Measurements from ENCODE around the gene NRDE2. TPM values are rescaled to one million over a fixed set of nuclear protein-coding genes. Genes with fewer than 3 reads are reported as not detected.

The NRDE2 gene
- total and polyA plus RNA-seq, 2 of the 4 experiments (the other 2 are of a cell fraction) = 4.5 to 9.3 TPM

DNA sequence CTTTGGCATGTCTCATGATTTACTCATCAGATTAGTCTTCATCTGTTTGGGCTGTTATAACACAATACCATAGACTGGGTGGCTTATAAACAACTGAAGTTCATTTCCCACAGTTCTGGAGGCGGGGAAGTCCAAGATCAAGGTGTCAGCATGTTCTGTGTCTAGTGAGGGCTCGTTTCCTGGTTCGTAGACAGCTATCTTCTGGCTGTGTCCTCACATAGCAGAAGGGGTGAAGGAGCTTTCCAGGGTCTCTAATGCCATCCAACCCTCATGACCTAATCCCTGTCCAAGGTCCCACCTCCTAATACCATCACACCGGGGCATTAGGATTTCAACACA is 30.8 kb upstream of the NRDE2 start:
- no peak for TF ChIP-seq SMC3 (IDR thresholded peaks at IDR 0.05; ENCODE audit: low read depth, low read length)
- TF ChIP-seq MAZ (IDR thresholded peaks at IDR 0.05; ENCODE audit: borderline replicate concordance, low read depth, low read length) = no peak
- TF ChIP-seq FOS (IDR thresholded peaks at IDR 0.05; ENCODE audit: low read depth, low read length) = no peak
- TF ChIP-seq RCOR1 (IDR thresholded peaks at IDR 0.05; ENCODE audit: insufficient replicate concordance, low read length) = no peak
- TF ChIP-seq MXI1 (IDR thresholded peaks at IDR 0.05; ENCODE audit: borderline replicate concordance, low read depth, low read length) = no peak
- TF ChIP-seq, protein P1, sequence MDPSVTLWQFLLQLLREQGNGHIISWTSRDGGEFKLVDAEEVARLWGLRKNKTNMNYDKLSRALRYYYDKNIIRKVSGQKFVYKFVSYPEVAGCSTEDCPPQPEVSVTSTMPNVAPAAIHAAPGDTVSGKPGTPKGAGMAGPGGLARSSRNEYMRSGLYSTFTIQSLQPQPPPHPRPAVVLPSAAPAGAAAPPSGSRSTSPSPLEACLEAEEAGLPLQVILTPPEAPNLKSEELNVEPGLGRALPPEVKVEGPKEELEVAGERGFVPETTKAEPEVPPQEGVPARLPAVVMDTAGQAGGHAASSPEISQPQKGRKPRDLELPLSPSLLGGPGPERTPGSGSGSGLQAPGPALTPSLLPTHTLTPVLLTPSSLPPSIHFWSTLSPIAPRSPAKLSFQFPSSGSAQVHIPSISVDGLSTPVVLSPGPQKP (IDR thresholded peaks at IDR 0.05; ENCODE audit: borderline replicate concordance, low read depth, low read length) = no peak
- TF ChIP-seq POLR2A (IDR thresholded peaks at IDR 0.05; ENCODE audit: low read depth, low read length) = no peak
- TF ChIP-seq NFE2L2 (IDR thresholded peaks at IDR 0.05; ENCODE audit: low read depth, low read length) = no peak
- TF ChIP-seq, protein P2, sequence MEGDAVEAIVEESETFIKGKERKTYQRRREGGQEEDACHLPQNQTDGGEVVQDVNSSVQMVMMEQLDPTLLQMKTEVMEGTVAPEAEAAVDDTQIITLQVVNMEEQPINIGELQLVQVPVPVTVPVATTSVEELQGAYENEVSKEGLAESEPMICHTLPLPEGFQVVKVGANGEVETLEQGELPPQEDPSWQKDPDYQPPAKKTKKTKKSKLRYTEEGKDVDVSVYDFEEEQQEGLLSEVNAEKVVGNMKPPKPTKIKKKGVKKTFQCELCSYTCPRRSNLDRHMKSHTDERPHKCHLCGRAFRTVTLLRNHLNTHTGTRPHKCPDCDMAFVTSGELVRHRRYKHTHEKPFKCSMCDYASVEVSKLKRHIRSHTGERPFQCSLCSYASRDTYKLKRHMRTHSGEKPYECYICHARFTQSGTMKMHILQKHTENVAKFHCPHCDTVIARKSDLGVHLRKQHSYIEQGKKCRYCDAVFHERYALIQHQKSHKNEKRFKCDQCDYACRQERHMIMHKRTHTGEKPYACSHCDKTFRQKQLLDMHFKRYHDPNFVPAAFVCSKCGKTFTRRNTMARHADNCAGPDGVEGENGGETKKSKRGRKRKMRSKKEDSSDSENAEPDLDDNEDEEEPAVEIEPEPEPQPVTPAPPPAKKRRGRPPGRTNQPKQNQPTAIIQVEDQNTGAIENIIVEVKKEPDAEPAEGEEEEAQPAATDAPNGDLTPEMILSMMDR (conservative IDR thresholded peaks at IDR 0.05; ENCODE audit: low read depth, low read length) = no peak
- TF ChIP-seq RFX5 (IDR thresholded peaks at IDR 0.05; ENCODE audit: low read depth, low read length) = no peak
- TF ChIP-seq CEBPB (IDR thresholded peaks at IDR 0.05; ENCODE audit: low read depth, low read length) = no peak
- no peak for TF ChIP-seq MAFK (IDR thresholded peaks at IDR 0.05; ENCODE audit: low read depth, low read length)
- TF ChIP-seq, protein P3, sequence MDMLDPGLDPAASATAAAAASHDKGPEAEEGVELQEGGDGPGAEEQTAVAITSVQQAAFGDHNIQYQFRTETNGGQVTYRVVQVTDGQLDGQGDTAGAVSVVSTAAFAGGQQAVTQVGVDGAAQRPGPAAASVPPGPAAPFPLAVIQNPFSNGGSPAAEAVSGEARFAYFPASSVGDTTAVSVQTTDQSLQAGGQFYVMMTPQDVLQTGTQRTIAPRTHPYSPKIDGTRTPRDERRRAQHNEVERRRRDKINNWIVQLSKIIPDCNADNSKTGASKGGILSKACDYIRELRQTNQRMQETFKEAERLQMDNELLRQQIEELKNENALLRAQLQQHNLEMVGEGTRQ (IDR thresholded peaks at IDR 0.05; ENCODE audit: low read depth, low read length) = no peak
- TF ChIP-seq CHD1 (IDR thresholded peaks at IDR 0.05; ENCODE audit: low read depth, low read length) = no peak
- Histone ChIP-seq H4K8ac (ENCODE audit: low read depth in 2 of 2, low read length in 2 of 2) (no peak overlapping the region), H3K27me3 (ENCODE audit: control insufficient read depth, insufficient read depth, low read length) (peaks cover 12% of the 10 kb centered on the region; the same call in 1 of the 2 replicates), H2BK20ac (ENCODE audit: low read depth, low read length) (no peak overlapping the region), H3K18ac (ENCODE audit: low read depth, low read length) (no peak overlapping the region), H4K20me1 (ENCODE audit: insufficient read depth, low read length) (no peaks in the 10 kb centered on the region), H3K4me1 (ENCODE audit: control insufficient read depth, insufficient read depth, low read length) (peaks cover 3% of the 10 kb centered on the region; the same call in 1 of the 2 replicates), H3K9ac (ENCODE audit: low read depth, low read length) (no peak overlapping the region), H2AK5ac (ENCODE audit: low read depth, low read length) (no peak overlapping the region), H3K79me1 (ENCODE audit: low read depth in 1 of 2, low read length in 2 of 2) (no peaks in the 10 kb centered on the region), H3K56ac (ENCODE audit: extremely low read depth, insufficient read depth, low read length) (no peak overlapping the region), H3K4me3 (ENCODE audit: insufficient read depth, low read depth, low read length) (no peak overlapping the region), H3K4me2 (ENCODE audit: low read depth, low read length) (no peak overlapping the region), H3K4ac (ENCODE audit: low read depth, low read length) (no peak overlapping the region), H2BK15ac (ENCODE audit: low read depth, low read length) (no peak overlapping the region), H3K36me3 (ENCODE audit: control insufficient read depth, insufficient read depth, low read length) (no peaks in the 10 kb centered on the region), H2BK120ac (ENCODE audit: low read depth, low read length) (no peak overlapping the region), H3K9me1 (ENCODE audit: insufficient read depth, low read length) (no peaks in the 10 kb centered on the region), H3K9me3 (ENCODE audit: control insufficient read depth, insufficient read depth, low read length) (no peaks in the 10 kb centered on the region), H2AK9ac (replicated peaks; ENCODE audit: low read depth, low read length, poor library complexity) (no peak overlapping the region), H2AFZ (replicated peaks; ENCODE audit: low read length, poor library complexity) (no peak overlapping the region), H3K23ac (ENCODE audit: low read depth, low read length) (no peak overlapping the region), H4K91ac (ENCODE audit: insufficient read depth, low read depth, low read length) (no peak overlapping the region), H3K14ac (replicated peaks; ENCODE audit: low read depth, low read length) (no peak overlapping the region), H4K5ac (ENCODE audit: low read depth, low read length) (no peak overlapping the region), H3K27ac (ENCODE audit: insufficient read depth, low read length) (no peak overlapping the region), H2BK5ac (ENCODE audit: low read depth, low read length, poor library complexity, severe bottlenecking) (no peak overlapping the region)
- CTCF ChIA-PET = no interaction called here
- DNase-seq (no peak), ATAC-seq (ENCODE audit: low read depth) (no peak)
- intact Hi-C loops (cut with micrococcal nuclease) = no loop called here
- BruUV-seq (replicated peaks) = no TSS peak
- WGBS, 2 experiments (ENCODE audit: extremely low coverage in 2 of 2, insufficient read length in 1 of 2) = 100% methylated on average over 1 of the region's 4 CpGs; no CpG with 5 or more reads in 1 of the 2 experiments
- POLR2A ChIA-PET (ENCODE audit: unreplicated experiment) = no interaction called here
- dilution Hi-C loops (cut with HindIII; ENCODE audit: low sequenced_read_pairs, unreplicated experiment) = no loop called here
- in situ Hi-C loops (cut with MboI; ENCODE audit: low sequenced_read_pairs) = no loop called here

Measured in IMR-90 (cell line).